ENCODE measurements around the gene APBA1.
A peak's percentile ranks its signal among the peaks of the same experiment; 100 is the strongest.

The APBA1 gene

GRCh38 chr9:69671879-69672595, at the start of gene APBA1:
Gene APBA1 (minus strand): TSS chr9:69672371.
- Histone ChIP-seq H3K9ac (ENCODE audit: low read length in 2 of 2) (peak within 1 kb of the TSS; percentile 65 to 83), H3K27me3 (ENCODE audit: control insufficient read depth in 1 of 2, insufficient read depth in 2 of 2, low read length in 2 of 2) (no peaks in the 10 kb centered on the region)

GRCh38 chr9:69719983-69720382, 47.8 kb upstream of the APBA1 start:
- Histone ChIP-seq H3K27ac (ENCODE audit: low read length) (no peak overlapping the region), H3K9ac (ENCODE audit: low read length in 2 of 2) (no peak overlapping the region), H3K9me3 (ENCODE audit: control insufficient read depth in 2 of 2, low read length in 2 of 2) (no peaks in the 10 kb centered on the region), H3K4me3 (ENCODE audit: low read length in 2 of 2) (no peak overlapping the region), H3K27me3 (ENCODE audit: control insufficient read depth in 1 of 2, insufficient read depth in 2 of 2, low read length in 2 of 2) (no peaks in the 10 kb centered on the region), H3K36me3 (ENCODE audit: control insufficient read depth in 2 of 2, insufficient read depth in 2 of 2, low read length in 2 of 2) (peaks cover 10 to 27% of the 10 kb centered on the region in 2 donors), H3K4me1 (ENCODE audit: control insufficient read depth, insufficient read depth, low read length) (no peaks in the 10 kb centered on the region)

More at GRCh38 chr9:69671879-69672595, at the start of gene APBA1:
- Histone ChIP-seq H3K9me3 (ENCODE audit: control insufficient read depth in 2 of 2, low read length in 2 of 2) (no peaks in the 10 kb centered on the region), H3K4me1 (ENCODE audit: control insufficient read depth, insufficient read depth, low read length) (peaks cover 21% of the 10 kb centered on the region), H3K4me3 (ENCODE audit: low read length in 2 of 2) (peak within 1 kb of the TSS; percentile 93 to 97), H3K27ac (ENCODE audit: low read length) (peak within 1 kb of the TSS; percentile 37), H3K36me3 (ENCODE audit: control insufficient read depth in 2 of 2, insufficient read depth in 2 of 2, low read length in 2 of 2) (no peaks in the 10 kb centered on the region)

GRCh38 chr9:69719367-69719766, 47.2 kb upstream of the APBA1 start:
- H3K27me3 ChIP-seq (ENCODE audit: control insufficient read depth in 1 of 2, insufficient read depth in 2 of 2, low read length in 2 of 2): no peaks in the 10 kb centered on the region
- peaks cover 10 to 23% of the 10 kb centered on the region in 2 donors for H3K36me3 ChIP-seq (ENCODE audit: control insufficient read depth in 2 of 2, insufficient read depth in 2 of 2, low read length in 2 of 2)
- no peak overlapping the region for H3K27ac ChIP-seq (ENCODE audit: low read length)
- H3K9me3 ChIP-seq (ENCODE audit: control insufficient read depth in 2 of 2, low read length in 2 of 2): no peaks in the 10 kb centered on the region
- H3K9ac ChIP-seq (ENCODE audit: low read length in 2 of 2): no peak overlapping the region
- no peaks in the 10 kb centered on the region for H3K4me1 ChIP-seq (ENCODE audit: control insufficient read depth, insufficient read depth, low read length)
- no peak overlapping the region for H3K4me3 ChIP-seq (ENCODE audit: low read length in 2 of 2)

GRCh38 chr9:69718218-69718617, 46.0 kb upstream of the APBA1 start:
- Histone ChIP-seq H3K4me1 (ENCODE audit: control insufficient read depth, insufficient read depth, low read length) (no peaks in the 10 kb centered on the region), H3K9ac (ENCODE audit: low read length in 2 of 2) (no peak overlapping the region), H3K4me3 (ENCODE audit: low read length in 2 of 2) (no peak overlapping the region), H3K36me3 (ENCODE audit: control insufficient read depth in 2 of 2, insufficient read depth in 2 of 2, low read length in 2 of 2) (peaks cover 11 to 18% of the 10 kb centered on the region in 2 donors), H3K27ac (ENCODE audit: low read length) (no peak overlapping the region), H3K9me3 (ENCODE audit: control insufficient read depth in 2 of 2, low read length in 2 of 2) (no peaks in the 10 kb centered on the region), H3K27me3 (ENCODE audit: control insufficient read depth in 1 of 2, insufficient read depth in 2 of 2, low read length in 2 of 2) (no peaks in the 10 kb centered on the region)

- no peaks in the 10 kb centered on the region for H3K9me3 ChIP-seq (ENCODE audit: control insufficient read depth in 2 of 2, low read length in 2 of 2)
- no peaks in the 10 kb centered on the region for H3K27me3 ChIP-seq (ENCODE audit: control insufficient read depth in 1 of 2, insufficient read depth in 2 of 2, low read length in 2 of 2)
- no peak overlapping the region for H3K4me3 ChIP-seq (ENCODE audit: low read length in 2 of 2)
- no peak overlapping the region for H3K9ac ChIP-seq (ENCODE audit: low read length in 2 of 2)
- H3K36me3 ChIP-seq (ENCODE audit: control insufficient read depth in 2 of 2, insufficient read depth in 2 of 2, low read length in 2 of 2): peaks cover 9 to 13% of the 10 kb centered on the region in 2 donors
- H3K27ac ChIP-seq (ENCODE audit: low read length): no peak overlapping the region
- no peaks in the 10 kb centered on the region for H3K4me1 ChIP-seq (ENCODE audit: control insufficient read depth, insufficient read depth, low read length)
Measured at GRCh38 chr9:69715825-69716224, 43.7 kb upstream of the APBA1 start.

- Histone ChIP-seq H3K4me1 (ENCODE audit: control insufficient read depth, insufficient read depth, low read length) (no peaks in the 10 kb centered on the region), H3K27ac (ENCODE audit: low read length) (no peak overlapping the region), H3K9me3 (ENCODE audit: control insufficient read depth in 2 of 2, low read length in 2 of 2) (no peaks in the 10 kb centered on the region), H3K27me3 (ENCODE audit: control insufficient read depth in 1 of 2, insufficient read depth in 2 of 2, low read length in 2 of 2) (no peaks in the 10 kb centered on the region), H3K9ac (ENCODE audit: low read length in 2 of 2) (no peak overlapping the region), H3K4me3 (ENCODE audit: low read length in 2 of 2) (no peak overlapping the region), H3K36me3 (ENCODE audit: control insufficient read depth in 2 of 2, insufficient read depth in 2 of 2, low read length in 2 of 2) (peaks cover 7 to 13% of the 10 kb centered on the region in 2 donors)
Measured at GRCh38 chr9:69715096-69715495, 42.9 kb upstream of the APBA1 start.

- Histone ChIP-seq H3K4me3 (ENCODE audit: low read length in 2 of 2) (no peak overlapping the region), H3K4me1 (ENCODE audit: control insufficient read depth, insufficient read depth, low read length) (no peaks in the 10 kb centered on the region), H3K27ac (ENCODE audit: low read length) (no peak overlapping the region), H3K36me3 (ENCODE audit: control insufficient read depth in 2 of 2, insufficient read depth in 2 of 2, low read length in 2 of 2) (no peaks in the 10 kb centered on the region), H3K27me3 (ENCODE audit: control insufficient read depth in 1 of 2, insufficient read depth in 2 of 2, low read length in 2 of 2) (no peaks in the 10 kb centered on the region), H3K9me3 (ENCODE audit: control insufficient read depth in 2 of 2, low read length in 2 of 2) (peaks cover 0 to 4% of the 10 kb centered on the region in 2 donors), H3K9ac (ENCODE audit: low read length in 2 of 2) (no peak overlapping the region)
Measured at GRCh38 chr9:69697475-69697874, 25.3 kb upstream of the APBA1 start.

GRCh38 chr9:69696802-69697201, 24.6 kb upstream of the APBA1 start:
- Histone ChIP-seq H3K9ac (ENCODE audit: low read length in 2 of 2) (no peak overlapping the region), H3K36me3 (ENCODE audit: control insufficient read depth in 2 of 2, insufficient read depth in 2 of 2, low read length in 2 of 2) (no peaks in the 10 kb centered on the region), H3K4me1 (ENCODE audit: control insufficient read depth, insufficient read depth, low read length) (no peaks in the 10 kb centered on the region), H3K4me3 (ENCODE audit: low read length in 2 of 2) (no peak overlapping the region), H3K27ac (ENCODE audit: low read length) (no peak overlapping the region), H3K27me3 (ENCODE audit: control insufficient read depth in 1 of 2, insufficient read depth in 2 of 2, low read length in 2 of 2) (no peaks in the 10 kb centered on the region), H3K9me3 (ENCODE audit: control insufficient read depth in 2 of 2, low read length in 2 of 2) (peaks cover 0 to 4% of the 10 kb centered on the region in 2 donors)

- no peaks in the 10 kb centered on the region for H3K9me3 ChIP-seq (ENCODE audit: control insufficient read depth in 2 of 2, low read length in 2 of 2)
- H3K9ac ChIP-seq (ENCODE audit: low read length in 2 of 2): no peak overlapping the region
- no peak overlapping the region for H3K4me3 ChIP-seq (ENCODE audit: low read length in 2 of 2)
- H3K27ac ChIP-seq (ENCODE audit: low read length): no peak overlapping the region
- H3K36me3 ChIP-seq (ENCODE audit: control insufficient read depth in 2 of 2, insufficient read depth in 2 of 2, low read length in 2 of 2): no peaks in the 10 kb centered on the region
- no peaks in the 10 kb centered on the region for H3K4me1 ChIP-seq (ENCODE audit: control insufficient read depth, insufficient read depth, low read length)
- no peaks in the 10 kb centered on the region for H3K27me3 ChIP-seq (ENCODE audit: control insufficient read depth in 1 of 2, insufficient read depth in 2 of 2, low read length in 2 of 2)
Measured at GRCh38 chr9:69689991-69690538, 17.9 kb upstream of the APBA1 start.

GRCh38 chr9:69683927-69684326, 11.8 kb upstream of the APBA1 start:
- H3K27ac ChIP-seq (ENCODE audit: low read length): no peak overlapping the region
- H3K36me3 ChIP-seq (ENCODE audit: control insufficient read depth in 2 of 2, insufficient read depth in 2 of 2, low read length in 2 of 2): no peaks in the 10 kb centered on the region
- H3K27me3 ChIP-seq (ENCODE audit: control insufficient read depth in 1 of 2, insufficient read depth in 2 of 2, low read length in 2 of 2): no peaks in the 10 kb centered on the region
- H3K4me3 ChIP-seq (ENCODE audit: low read length in 2 of 2): no peak overlapping the region
- H3K4me1 ChIP-seq (ENCODE audit: control insufficient read depth, insufficient read depth, low read length): no peaks in the 10 kb centered on the region
- no peak overlapping the region for H3K9ac ChIP-seq (ENCODE audit: low read length in 2 of 2)
- H3K9me3 ChIP-seq (ENCODE audit: control insufficient read depth in 2 of 2, low read length in 2 of 2): no peaks in the 10 kb centered on the region

- Histone ChIP-seq H3K4me1 (ENCODE audit: control insufficient read depth, insufficient read depth, low read length) (no peaks in the 10 kb centered on the region), H3K9ac (ENCODE audit: low read length in 2 of 2) (no peak overlapping the region), H3K36me3 (ENCODE audit: control insufficient read depth in 2 of 2, insufficient read depth in 2 of 2, low read length in 2 of 2) (no peaks in the 10 kb centered on the region), H3K9me3 (ENCODE audit: control insufficient read depth in 2 of 2, low read length in 2 of 2) (no peaks in the 10 kb centered on the region), H3K4me3 (ENCODE audit: low read length in 2 of 2) (no peak overlapping the region), H3K27ac (ENCODE audit: low read length) (no peak overlapping the region), H3K27me3 (ENCODE audit: control insufficient read depth in 1 of 2, insufficient read depth in 2 of 2, low read length in 2 of 2) (no peaks in the 10 kb centered on the region)
Measured at GRCh38 chr9:69678843-69679538, 6.8 kb upstream of the APBA1 start.

All from stomach smooth muscle (tissue), 2 donors.